Gastroesophageal sphincter (tissue), 4 donors: ENCODE results near the gene GGN. TPM values are rescaled to one million over a fixed set of nuclear protein-coding genes. Genes with fewer than 3 reads are reported as not detected.

Experiments
- ATAC-seq: fragments of 150-250 bp; one replicate; pipeline ENCODE4 v1.9.1; 2016; ENCODE audit warnings: mild to moderate bottlenecking, moderate library complexity
- H3K27ac ChIP-seq, 4 donors: fragments of 200-600 bp; sonication (generic) in 3 of 4; 1 replicate in 3 of 4; 2 replicates in 1 of 4; pipeline ENCODE4 v1.5.1; 2016 to 2019
- H3K27me3 ChIP-seq: fragments of 200-600 bp; sonication (generic); one replicate; pipeline ENCODE4 v1.5.1; 2019
- H3K36me3 ChIP-seq, 2 donors: fragments of 200-600 bp; sonication (generic); one replicate each; pipeline ENCODE4 v1.5.1; 2019; ENCODE audit warnings: control low read depth in 1 of 2
- H3K4me1 ChIP-seq, 3 donors: fragments of 200-600 bp; sonication (generic); 1 replicate in 2 of 3; 2 replicates in 1 of 3; pipeline ENCODE4 v1.5.1; 2016 to 2019; ENCODE audit warnings: control low read depth in 2 of 3
- H3K4me3 ChIP-seq, 2 donors: fragments of 200-600 bp; sonication (generic); one replicate each; pipeline ENCODE4 v1.5.1; 2019; ENCODE audit warnings: mild to moderate bottlenecking in 1 of 2, moderate library complexity in 1 of 2
- H3K9me3 ChIP-seq, 3 donors: fragments of 200-600 bp; sonication (generic); one replicate each; pipeline ENCODE4 v1.5.1; 2017 to 2019; ENCODE audit warnings: control low read depth in 2 of 3
- EP300 ChIP-seq: sonication (generic); formaldehyde crosslinking; IDR thresholded peaks from one replicate; pipeline ENCODE4 v1.6.1; 2017; ENCODE audit warnings: antibody characterized with exemption, mild to moderate bottlenecking
- POLR2A ChIP-seq, 2 donors: fragments of 450-650 bp; IDR thresholded peaks; one replicate each; pipeline ENCODE4 v1.6.1; 2017; ENCODE audit warnings: antibody characterized with exemption in 2 of 2, mild to moderate bottlenecking in 2 of 2, moderate library complexity in 1 of 2
- POLR2AphosphoS5 ChIP-seq: sonication (generic); formaldehyde crosslinking; IDR thresholded peaks from one replicate; pipeline ENCODE4 v1.6.1; 2017; ENCODE audit warnings: antibody characterized with exemption
- WGBS, 2 donors: methylation state at CpG; one replicate each; pipeline ENCODE4 v1.1.5; 2018; ENCODE audit warnings: low coverage in 1 of 2; 5-methylcytosine and 5-hydroxymethylcytosine counted together
- total RNA-seq, 4 donors: library from RNA; depleted of rRNA; stranded (reverse); fragments of >200 nt; gene quantifications; one replicate each; pipeline ENCODE4 v1.1.0, GENCODE V29; 2016
- TF ChIP-seq, protein P1 (sequence below), 4 experiments: fragments of 200-600 bp in 2 of 4; fragments of 450-650 bp in 2 of 4; sonication (generic) in 1 of 4; IDR thresholded peaks; one replicate each; pipeline ENCODE4 v1.5.1; 2017 to 2019; ENCODE audit warnings: antibody characterized with exemption in 4 of 4, mild to moderate bottlenecking in 2 of 4, moderate library complexity in 2 of 4

GGN gene
- total RNA-seq, 4 donors from 2014 or later: 0.12 TPM; not detected in 3

DNA sequence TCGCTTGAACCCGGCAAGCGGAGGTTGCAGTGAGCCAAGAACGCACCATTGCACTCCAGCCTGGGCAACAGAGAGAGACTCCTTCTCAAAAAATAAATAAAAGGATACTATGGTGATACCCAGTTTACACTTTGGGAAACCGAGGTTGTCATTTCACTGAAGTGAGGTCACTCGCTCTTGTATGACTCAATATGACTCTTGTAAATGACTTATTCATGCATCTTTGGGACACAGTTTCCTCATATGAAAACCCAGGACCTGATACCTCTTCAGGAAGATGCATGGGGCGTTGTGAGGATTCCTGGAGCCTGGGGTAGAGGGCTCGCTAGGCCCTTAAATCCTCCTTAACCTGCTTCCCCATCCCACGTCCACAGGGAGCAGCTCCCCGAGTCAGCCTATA lies 9.0 kb downstream of the GGN start:
- H3K27ac ChIP-seq: no peak overlapping the region
- no peak overlapping the region for H3K4me3 ChIP-seq
- ATAC-seq: no peak
- peaks cover 8 to 30% (median 16%) of the 10 kb centered on the region in 3 donors for H3K4me1 ChIP-seq
- peaks cover 0 to 78% of the 10 kb centered on the region in 2 donors for H3K36me3 ChIP-seq
- no peaks in the 10 kb centered on the region for H3K9me3 ChIP-seq
- H3K27me3 ChIP-seq: peaks cover 17% of the 10 kb centered on the region
- 90 to 93% methylated on average over 2 to 6 of the region's 10 CpGs for WGBS, 2 donors
- TF ChIP-seq, protein P1, sequence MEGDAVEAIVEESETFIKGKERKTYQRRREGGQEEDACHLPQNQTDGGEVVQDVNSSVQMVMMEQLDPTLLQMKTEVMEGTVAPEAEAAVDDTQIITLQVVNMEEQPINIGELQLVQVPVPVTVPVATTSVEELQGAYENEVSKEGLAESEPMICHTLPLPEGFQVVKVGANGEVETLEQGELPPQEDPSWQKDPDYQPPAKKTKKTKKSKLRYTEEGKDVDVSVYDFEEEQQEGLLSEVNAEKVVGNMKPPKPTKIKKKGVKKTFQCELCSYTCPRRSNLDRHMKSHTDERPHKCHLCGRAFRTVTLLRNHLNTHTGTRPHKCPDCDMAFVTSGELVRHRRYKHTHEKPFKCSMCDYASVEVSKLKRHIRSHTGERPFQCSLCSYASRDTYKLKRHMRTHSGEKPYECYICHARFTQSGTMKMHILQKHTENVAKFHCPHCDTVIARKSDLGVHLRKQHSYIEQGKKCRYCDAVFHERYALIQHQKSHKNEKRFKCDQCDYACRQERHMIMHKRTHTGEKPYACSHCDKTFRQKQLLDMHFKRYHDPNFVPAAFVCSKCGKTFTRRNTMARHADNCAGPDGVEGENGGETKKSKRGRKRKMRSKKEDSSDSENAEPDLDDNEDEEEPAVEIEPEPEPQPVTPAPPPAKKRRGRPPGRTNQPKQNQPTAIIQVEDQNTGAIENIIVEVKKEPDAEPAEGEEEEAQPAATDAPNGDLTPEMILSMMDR (IDR thresholded peaks at IDR 0.05): no peak
- TF ChIP-seq POLR2AphosphoS5: no peak
- no peak for TF ChIP-seq EP300
- TF ChIP-seq POLR2A (IDR thresholded peaks at IDR 0.05): no peak

DNA sequence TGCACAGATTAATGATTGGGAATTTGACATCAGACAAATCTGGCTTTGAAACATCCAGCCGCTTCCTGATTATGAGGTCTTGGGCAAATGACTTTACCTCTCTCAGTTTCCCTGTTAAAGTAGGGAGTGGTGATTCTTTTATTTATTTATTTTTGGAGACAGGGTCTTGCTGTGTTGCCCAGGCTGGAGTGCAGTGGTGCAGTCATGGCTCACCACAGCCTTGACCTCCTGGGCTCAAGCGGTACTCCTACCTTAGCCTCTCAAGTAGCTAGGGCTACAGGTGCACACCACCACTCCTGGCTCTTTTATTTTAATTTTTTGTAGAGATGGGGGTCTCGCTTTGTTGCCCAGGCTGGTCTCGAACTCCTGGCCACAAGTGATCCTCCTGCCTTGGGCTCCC lies 10.8 kb downstream of the GGN start:
- no peak for ATAC-seq
- Histone ChIP-seq H3K27me3 (peaks cover 1% of the 10 kb centered on the region), H3K27ac (no peak overlapping the region), H3K36me3 (peaks cover 0 to 59% of the 10 kb centered on the region in 2 donors), H3K9me3 (no peaks in the 10 kb centered on the region), H3K4me1 (peaks cover 8 to 32% (median 16%) of the 10 kb centered on the region in 3 donors), H3K4me3 (no peak overlapping the region)
- no peak for TF ChIP-seq POLR2A (IDR thresholded peaks at IDR 0.05)
- WGBS, 2 donors: 92 to 100% methylated on average over 1 to 2 of the region's 4 CpGs

DNA sequence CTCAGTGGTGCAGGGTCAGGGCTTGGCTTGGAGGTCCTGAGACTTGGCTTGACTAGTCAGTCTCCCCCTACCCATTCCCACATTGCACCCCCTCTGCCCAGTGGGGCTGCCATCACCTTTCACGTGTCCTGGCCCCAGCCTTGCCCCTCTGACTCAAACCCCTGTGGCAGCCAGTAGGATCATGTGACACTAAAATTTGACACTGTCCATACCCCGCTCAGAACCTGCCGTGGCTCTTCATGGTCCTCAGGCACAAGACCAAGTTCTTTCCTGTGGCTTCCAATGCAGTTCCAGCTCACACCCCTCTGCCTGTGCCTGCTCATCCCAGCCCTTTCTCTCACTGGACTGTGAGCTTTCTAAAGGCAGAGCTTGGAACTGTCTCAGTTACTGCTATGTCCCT lies 11.3 kb downstream of the GGN start:
- ATAC-seq: no peak
- WGBS, 2 donors: 40 to 44% methylated on average over 1 of the region's 3 CpGs
- Histone ChIP-seq H3K4me3 (no peak overlapping the region), H3K4me1 (peaks cover 8 to 32% (median 16%) of the 10 kb centered on the region in 3 donors), H3K27ac (no peak overlapping the region), H3K9me3 (no peaks in the 10 kb centered on the region), H3K27me3 (no peaks in the 10 kb centered on the region), H3K36me3 (peaks cover 0 to 55% of the 10 kb centered on the region in 2 donors)
- TF ChIP-seq, protein P1 (IDR thresholded peaks at IDR 0.05): no peak
- TF ChIP-seq EP300: no peak

DNA sequence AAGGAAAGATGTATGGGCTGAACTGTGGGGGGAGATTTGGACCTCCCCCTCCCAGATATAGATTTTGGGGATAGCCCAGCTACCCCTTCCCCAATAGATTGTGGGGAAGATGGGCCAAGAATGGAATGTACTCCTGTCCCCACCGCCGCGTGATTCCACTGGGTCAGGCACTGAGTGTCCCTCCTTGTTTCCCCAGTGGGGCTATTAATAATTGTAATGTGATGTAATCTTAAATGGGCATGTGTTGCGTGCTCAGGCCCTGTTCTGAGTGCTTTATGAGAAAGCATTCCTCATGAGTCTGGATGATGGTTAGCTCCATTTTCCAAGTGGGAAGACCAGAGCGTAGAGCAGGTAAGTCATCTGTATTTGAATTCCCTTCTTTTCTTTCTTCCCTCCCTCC lies 12.1 kb downstream of the GGN start:
- 64% methylated on average over 5 of the region's 5 CpGs; no CpG with 5 or more reads in 1 of the 2 donors for WGBS, 2 donors
- H3K27ac ChIP-seq: no peak overlapping the region
- peak overlapping the region; percentile 73 to 92 for H3K4me3 ChIP-seq
- H3K9me3 ChIP-seq: no peaks in the 10 kb centered on the region
- peaks cover 0 to 46% of the 10 kb centered on the region in 2 donors for H3K36me3 ChIP-seq
- no peaks in the 10 kb centered on the region for H3K27me3 ChIP-seq
- peaks cover 8 to 32% (median 16%) of the 10 kb centered on the region in 3 donors for H3K4me1 ChIP-seq
- TF ChIP-seq, protein P1 (IDR thresholded peaks at IDR 0.05): no peak
- no peak for TF ChIP-seq EP300
- no peak for TF ChIP-seq POLR2AphosphoS5
- TF ChIP-seq POLR2A (IDR thresholded peaks at IDR 0.05): no peak
- no peak for ATAC-seq

DNA sequence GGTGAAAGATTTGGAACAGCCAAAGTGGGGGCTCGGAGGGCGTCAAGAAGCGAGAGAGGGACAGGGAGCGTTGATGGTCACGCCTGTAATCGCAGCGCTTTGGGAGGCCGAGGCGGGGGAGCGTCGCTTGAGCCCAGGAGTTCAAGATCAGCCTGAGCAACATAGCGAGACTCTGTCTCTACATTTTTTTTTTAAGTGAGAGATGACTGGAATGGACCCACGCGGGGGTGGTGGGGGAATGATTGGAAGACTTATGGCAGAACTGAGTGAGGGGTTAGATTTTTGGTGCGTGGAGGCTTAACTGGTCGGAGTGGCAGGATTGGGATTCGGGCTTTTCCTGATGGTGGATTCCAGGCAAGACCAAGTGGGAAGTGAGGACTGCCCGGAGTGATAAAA lies 12.7 kb downstream of the GGN start:
- TF ChIP-seq POLR2AphosphoS5: no peak
- no peak for TF ChIP-seq EP300
- ATAC-seq: no peak
- H3K36me3 ChIP-seq: peaks cover 0 to 40% of the 10 kb centered on the region in 2 donors
- peaks cover 8 to 32% (median 16%) of the 10 kb centered on the region in 3 donors for H3K4me1 ChIP-seq
- peak overlapping the region; percentile 73 to 92 for H3K4me3 ChIP-seq
- WGBS, 2 donors: 0% methylated on average over 1 to 12 of the region's 18 CpGs
- H3K9me3 ChIP-seq: no peaks in the 10 kb centered on the region
- H3K27me3 ChIP-seq: peaks cover 1% of the 10 kb centered on the region
- H3K27ac ChIP-seq: peak overlapping the region; percentile 57 to 93 (median 90)

DNA sequence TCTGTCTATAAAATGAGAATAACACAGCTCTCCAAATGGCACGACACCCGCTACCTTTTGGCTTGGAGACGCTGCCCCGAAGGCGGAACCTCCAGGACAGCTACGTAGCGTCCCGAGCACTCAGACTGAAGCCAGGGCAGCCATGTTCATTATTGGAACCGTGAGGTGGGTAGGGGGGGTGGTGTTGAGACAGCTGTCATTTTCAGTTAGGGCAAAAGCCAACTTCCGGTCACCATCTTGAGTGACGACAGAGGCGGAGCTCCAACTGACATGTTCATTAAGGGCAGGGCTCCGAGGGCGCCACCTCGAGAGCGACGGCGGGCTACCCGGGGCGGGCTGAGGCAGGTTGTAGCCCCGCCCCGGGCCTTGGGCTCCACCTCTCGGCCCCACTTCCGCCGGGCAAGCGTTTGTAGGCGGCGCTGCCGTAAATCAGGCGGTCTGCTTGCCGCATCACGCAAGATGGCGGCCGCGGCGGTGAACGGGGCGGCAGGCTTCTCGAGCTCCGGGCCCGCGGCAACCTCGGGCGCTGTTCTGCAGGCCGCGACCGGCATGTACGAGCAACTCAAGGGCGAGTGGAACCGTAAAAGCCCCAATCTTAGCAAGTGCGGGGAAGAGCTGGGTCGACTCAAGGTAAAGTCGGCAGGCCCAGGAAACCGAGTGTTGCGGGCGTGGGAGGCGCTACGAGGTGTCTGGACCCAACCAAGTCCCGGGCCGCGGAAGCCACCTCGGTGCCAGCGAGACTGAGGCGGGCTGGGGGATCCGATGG lies 13.3 kb downstream of the GGN start, which contains the start of gene PSMD8:
Gene PSMD8, plus strand, starts transcription at position 240 of the 766 bp plus-strand sequence. Its CDS starts 31 bp downstream, at position 271.
- no peak for TF ChIP-seq EP300
- peak; percentile 92 to 95 for TF ChIP-seq POLR2A (IDR thresholded peaks at IDR 0.05)
- TF ChIP-seq, protein P1 (IDR thresholded peaks at IDR 0.05): peak in 2 of 4 experiments; percentile 14 to 33
- peak; percentile 84 for TF ChIP-seq POLR2AphosphoS5
- Histone ChIP-seq H3K27ac (peak within 1 kb of the TSS; percentile 57 to 93 (median 90)), H3K36me3 (peaks cover 0 to 34% of the 10 kb centered on the region in 2 donors), H3K9me3 (no peaks in the 10 kb centered on the region), H3K4me1 (peaks cover 8 to 32% (median 16%) of the 10 kb centered on the region in 3 donors), H3K27me3 (peaks cover 5% of the 10 kb centered on the region), H3K4me3 (peak within 1 kb of the TSS; percentile 73 to 92)
- 0% methylated on average over 4 to 7 of the region's 65 CpGs for WGBS, 2 donors
- ATAC-seq: peak; percentile 99
